ENCODE measurements around the gene DNER.

The DNER gene

DNA sequence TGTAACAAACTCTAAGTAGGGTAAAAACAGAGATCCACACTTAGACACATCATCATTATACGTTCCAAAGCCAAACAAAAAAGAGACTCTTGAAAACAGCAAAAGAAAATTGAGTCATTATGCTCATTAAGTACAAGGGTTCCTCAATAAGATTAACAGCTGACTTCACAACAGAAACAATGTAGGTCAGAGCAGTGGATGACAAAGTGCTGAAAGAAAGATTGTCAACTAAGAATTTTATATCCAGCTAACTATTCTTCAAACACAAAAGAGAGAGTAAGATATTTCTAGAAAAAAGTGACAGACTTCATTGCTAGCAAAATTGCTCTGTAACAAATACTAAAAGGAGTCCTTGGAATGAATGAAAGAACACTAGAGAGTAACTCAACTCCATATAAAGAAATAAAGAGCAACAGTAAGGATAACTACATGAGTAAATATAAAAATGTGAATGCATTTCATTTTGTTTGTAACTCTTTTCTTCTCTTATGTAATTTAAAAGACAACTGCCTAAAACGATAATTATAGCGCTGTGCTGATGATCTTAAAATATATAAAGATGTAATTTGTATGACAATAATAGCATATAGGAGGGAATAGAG is 23.8 kb upstream of the DNER start:
- H3K4me3 ChIP-seq (ENCODE audit: low read depth, low read length): no peak overlapping the region
- no peak for TF ChIP-seq CTCF (IDR thresholded peaks at IDR 0.05; ENCODE audit: borderline replicate concordance, insufficient read depth, low read depth, low read length)

- H3K4me3 ChIP-seq (ENCODE audit: low read depth, low read length): no peak overlapping the region
- no peak for TF ChIP-seq CTCF (IDR thresholded peaks at IDR 0.05; ENCODE audit: borderline replicate concordance, insufficient read depth, low read depth, low read length)
These were observed 20.1 kb upstream of the DNER start for GRCh38 chr2:229734410-229734809.

- no peak overlapping the region for H3K4me3 ChIP-seq (ENCODE audit: low read depth, low read length)
- no peak for TF ChIP-seq CTCF (IDR thresholded peaks at IDR 0.05; ENCODE audit: borderline replicate concordance, insufficient read depth, low read depth, low read length)
These were observed 19.4 kb upstream of the DNER start for GRCh38 chr2:229733611-229734245.

GRCh38 chr2:229732897-229733296 is 18.5 kb upstream of the DNER start:
- no peak for TF ChIP-seq CTCF (IDR thresholded peaks at IDR 0.05; ENCODE audit: borderline replicate concordance, insufficient read depth, low read depth, low read length)
- H3K4me3 ChIP-seq (ENCODE audit: low read depth, low read length): no peak overlapping the region

- no peak overlapping the region for H3K4me3 ChIP-seq (ENCODE audit: low read depth, low read length)
- no peak for TF ChIP-seq CTCF (IDR thresholded peaks at IDR 0.05; ENCODE audit: borderline replicate concordance, insufficient read depth, low read depth, low read length)
These were observed 17.6 kb upstream of the DNER start for GRCh38 chr2:229731916-229732315.

- no peak for TF ChIP-seq CTCF (IDR thresholded peaks at IDR 0.05; ENCODE audit: borderline replicate concordance, insufficient read depth, low read depth, low read length)
- no peak overlapping the region for H3K4me3 ChIP-seq (ENCODE audit: low read depth, low read length)
These were observed 17.0 kb upstream of the DNER start for GRCh38 chr2:229731363-229731762.

DNA sequence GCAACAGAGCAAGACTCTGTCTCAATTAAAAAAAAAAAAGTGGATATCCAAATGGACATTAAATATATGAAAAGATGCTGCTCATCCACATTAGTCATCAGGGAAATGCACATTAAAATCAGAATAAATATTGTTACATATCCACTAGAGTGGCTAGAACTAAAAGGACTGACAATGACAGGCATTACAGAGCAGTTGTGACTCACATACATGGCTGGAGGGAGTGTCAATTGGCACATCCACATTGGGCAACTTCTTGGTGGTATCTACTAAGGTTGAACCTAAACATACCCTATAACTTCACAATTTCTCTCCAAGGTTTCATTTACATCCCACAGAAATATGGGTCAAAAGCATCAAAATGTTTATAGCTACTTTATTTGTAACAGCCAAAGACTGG is 14.0 kb upstream of the DNER start:
- TF ChIP-seq CTCF (IDR thresholded peaks at IDR 0.05; ENCODE audit: borderline replicate concordance, insufficient read depth, low read depth, low read length): no peak
- H3K4me3 ChIP-seq (ENCODE audit: low read depth, low read length): no peak overlapping the region
